Muscle layer of colon (tissue), 2 donors: ENCODE results near the gene SLC39A9.

Experiments used
- H3K27ac ChIP-seq: one replicate; pipeline ENCODE4 v1.7.0; 2013; ENCODE audit warnings: low read depth, mild to moderate bottlenecking, low read length, moderate library complexity
- H3K27me3 ChIP-seq, 2 donors: one replicate each; pipeline ENCODE4 v1.7.0; 2013; ENCODE audit warnings: low read length in 2 of 2, mild to moderate bottlenecking in 2 of 2; ENCODE audit not compliant: insufficient read depth in 2 of 2, control insufficient read depth in 1 of 2
- H3K36me3 ChIP-seq: one replicate; pipeline ENCODE4 v1.7.0; 2013; ENCODE audit warnings: mild to moderate bottlenecking, low read length; ENCODE audit not compliant: insufficient read depth
- H3K4me1 ChIP-seq: one replicate; pipeline ENCODE4 v1.7.0; 2013; ENCODE audit warnings: mild to moderate bottlenecking, low read length; ENCODE audit not compliant: insufficient read depth
- H3K4me3 ChIP-seq, 2 donors: one replicate each; pipeline ENCODE4 v1.7.0; 2013; ENCODE audit warnings: low read length in 2 of 2, low read depth in 1 of 2, mild to moderate bottlenecking in 1 of 2, moderate library complexity in 1 of 2
- H3K9ac ChIP-seq: one replicate; pipeline ENCODE4 v1.7.0; 2013; ENCODE audit warnings: low read length
- H3K9me3 ChIP-seq: one replicate; pipeline ENCODE4 v1.7.0; 2013; ENCODE audit warnings: mild to moderate bottlenecking, low read length
- donor health status: abdominal sarcoma.
- donor health status: Adenocarcinoma of cecum.

Gene SLC39A9

GRCh38 chr14:69357544-69358200 is 40.8 kb upstream of the SLC39A9 start:
- no peak overlapping the region for H3K27ac ChIP-seq

GRCh38 chr14:69358233-69358963 is 40.1 kb upstream of the SLC39A9 start:
- no peaks in the 10 kb centered on the region for H3K36me3 ChIP-seq
- H3K9me3 ChIP-seq, result no peaks in the 10 kb centered on the region
- no peak overlapping the region for H3K4me3 ChIP-seq
- H3K27me3 ChIP-seq, result no peaks in the 10 kb centered on the region
- H3K27ac ChIP-seq, result no peak overlapping the region
- H3K4me1 ChIP-seq, result peaks cover 16% of the 10 kb centered on the region
- H3K9ac ChIP-seq, result no peak overlapping the region

More at GRCh38 chr14:69357544-69358200, 40.8 kb upstream of the SLC39A9 start:
- Histone ChIP-seq H3K36me3 (no peaks in the 10 kb centered on the region), H3K4me3 (no peak overlapping the region), H3K9me3 (no peaks in the 10 kb centered on the region), H3K27me3 (no peaks in the 10 kb centered on the region), H3K9ac (no peak overlapping the region), H3K4me1 (peaks cover 16% of the 10 kb centered on the region)

DNA sequence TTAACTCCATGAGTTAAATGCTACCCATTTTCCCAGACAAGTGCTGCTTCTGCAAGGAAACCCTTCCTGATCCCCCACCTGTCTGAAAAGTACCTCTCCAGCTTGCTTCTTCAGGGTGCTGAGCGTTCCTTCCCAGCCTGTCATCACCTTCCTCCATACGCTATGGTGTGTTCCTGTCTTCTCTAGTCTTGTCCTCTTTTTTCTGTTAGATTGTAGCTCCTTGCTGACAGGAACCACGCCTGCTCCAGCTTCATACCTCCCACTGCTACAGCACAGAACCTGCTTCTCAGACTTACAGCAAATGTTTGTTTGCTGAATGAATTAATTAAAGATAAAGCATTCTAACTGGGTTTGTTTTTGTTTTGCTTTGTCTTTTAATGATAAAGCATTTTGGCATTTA is 39.5 kb upstream of the SLC39A9 start:
- Histone ChIP-seq H3K4me1 (peaks cover 16% of the 10 kb centered on the region), H3K4me3 (no peak overlapping the region), H3K27ac (no peak overlapping the region), H3K9me3 (no peaks in the 10 kb centered on the region), H3K27me3 (no peaks in the 10 kb centered on the region), H3K36me3 (no peaks in the 10 kb centered on the region), H3K9ac (no peak overlapping the region)

DNA sequence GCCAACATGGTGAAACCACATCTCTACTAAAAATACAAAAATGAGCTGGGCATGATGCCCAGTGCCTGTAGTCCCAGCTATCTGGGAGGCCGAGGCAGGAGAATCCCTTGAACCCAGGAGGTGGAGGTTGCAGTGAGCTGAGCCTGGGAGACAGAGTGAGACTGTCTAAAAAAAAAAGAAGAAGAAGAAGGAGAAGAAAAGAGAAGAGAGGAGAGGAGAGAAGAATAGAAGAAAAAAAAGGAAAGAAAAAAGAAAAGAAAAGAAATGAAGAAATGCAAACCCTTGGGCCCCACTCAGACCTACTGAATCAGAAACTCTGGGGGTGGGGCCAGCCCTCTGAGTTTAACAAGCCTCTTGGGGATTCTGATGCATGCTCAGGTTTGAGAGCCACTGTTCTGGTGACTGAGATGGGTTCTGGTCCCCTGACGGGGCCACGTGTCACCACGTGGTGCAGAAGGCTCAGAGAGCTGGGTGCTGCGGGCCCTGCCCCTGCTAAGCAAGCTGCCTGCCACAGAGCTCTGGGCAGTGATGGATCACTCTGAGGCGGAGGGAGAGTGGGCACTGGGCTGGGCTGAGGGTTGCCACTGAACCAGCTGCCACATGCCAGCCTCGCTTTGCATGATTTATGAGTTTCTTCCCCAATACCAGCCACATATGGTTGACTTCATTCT is 37.9 kb upstream of the SLC39A9 start:
- Histone ChIP-seq H3K27ac (no peak overlapping the region), H3K4me3 (no peak overlapping the region), H3K9me3 (no peaks in the 10 kb centered on the region), H3K9ac (no peak overlapping the region), H3K36me3 (no peaks in the 10 kb centered on the region), H3K27me3 (no peaks in the 10 kb centered on the region), H3K4me1 (peaks cover 8% of the 10 kb centered on the region)

DNA sequence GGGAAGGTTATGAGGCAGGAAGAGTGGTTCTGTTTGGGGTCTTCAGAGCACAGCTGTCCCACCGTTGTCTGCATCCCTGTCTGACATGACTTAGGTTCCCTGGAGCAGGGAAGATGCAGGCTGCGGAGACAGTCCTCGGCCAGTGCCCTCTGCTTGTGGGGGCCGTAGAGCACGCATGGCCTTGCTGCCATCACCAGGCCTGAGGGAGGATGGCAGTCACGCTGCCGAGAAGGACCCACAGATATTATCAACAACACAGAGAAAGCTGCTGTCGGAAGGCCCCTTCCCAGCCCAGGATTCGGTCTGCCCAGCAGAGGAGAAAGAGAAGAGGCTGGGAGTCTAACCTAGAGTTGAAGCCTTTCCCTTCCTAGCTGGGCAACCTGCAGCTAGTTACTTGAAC is 35.4 kb upstream of the SLC39A9 start:
- Histone ChIP-seq H3K27me3 (no peaks in the 10 kb centered on the region), H3K36me3 (no peaks in the 10 kb centered on the region), H3K4me3 (no peak overlapping the region), H3K9ac (no peak overlapping the region), H3K4me1 (no peaks in the 10 kb centered on the region), H3K27ac (no peak overlapping the region), H3K9me3 (no peaks in the 10 kb centered on the region)

DNA sequence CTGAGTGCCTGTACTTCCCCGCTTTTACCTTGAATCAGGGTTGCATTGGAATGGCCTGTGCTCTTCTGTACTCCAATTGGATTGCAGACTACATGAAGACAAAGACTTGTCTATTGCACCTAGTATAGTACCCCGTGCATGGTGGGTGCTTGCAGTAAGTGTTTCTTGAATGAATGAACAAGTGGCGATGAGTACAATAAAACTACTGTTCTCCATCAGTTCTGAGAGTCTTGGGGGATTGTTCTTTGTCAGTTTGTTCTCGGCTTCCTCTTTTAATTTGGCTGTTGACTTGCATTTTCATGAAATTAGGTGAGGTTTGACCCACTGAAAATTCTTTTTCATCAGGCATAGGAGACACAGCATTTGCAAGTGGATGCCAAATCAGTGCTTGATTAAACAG is 34.5 kb upstream of the SLC39A9 start:
- Histone ChIP-seq H3K27me3 (no peaks in the 10 kb centered on the region), H3K27ac (no peak overlapping the region), H3K4me3 (no peak overlapping the region), H3K36me3 (no peaks in the 10 kb centered on the region), H3K9me3 (no peaks in the 10 kb centered on the region), H3K4me1 (no peaks in the 10 kb centered on the region), H3K9ac (no peak overlapping the region)

DNA sequence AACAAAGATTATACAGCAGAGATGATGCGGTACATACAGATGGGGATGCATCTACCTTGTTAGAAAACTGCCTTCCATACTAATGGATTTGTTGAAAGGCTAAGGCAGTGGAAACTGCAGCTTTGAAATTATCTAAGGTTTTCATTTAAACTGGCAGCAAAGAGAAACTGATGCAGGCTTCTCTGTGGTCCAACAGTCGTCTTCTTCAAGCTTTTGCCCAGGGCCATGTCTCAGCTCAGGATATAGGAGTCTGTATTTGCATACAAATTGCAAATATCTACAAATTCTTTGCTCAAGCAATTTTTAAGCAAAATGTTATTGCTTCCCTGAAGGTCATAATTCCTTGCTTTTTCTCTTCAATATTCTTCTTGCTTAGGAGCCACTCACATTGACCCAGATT is 34.1 kb upstream of the SLC39A9 start:
- no peaks in the 10 kb centered on the region for H3K27me3 ChIP-seq
- H3K9me3 ChIP-seq, result no peaks in the 10 kb centered on the region
- no peaks in the 10 kb centered on the region for H3K4me1 ChIP-seq
- H3K27ac ChIP-seq, result no peak overlapping the region
- H3K4me3 ChIP-seq, result no peak overlapping the region
- no peaks in the 10 kb centered on the region for H3K36me3 ChIP-seq
- no peak overlapping the region for H3K9ac ChIP-seq

GRCh38 chr14:69366069-69366468 is 32.4 kb upstream of the SLC39A9 start:
- Histone ChIP-seq H3K4me3 (no peak overlapping the region), H3K4me1 (no peaks in the 10 kb centered on the region), H3K9ac (no peak overlapping the region), H3K9me3 (no peaks in the 10 kb centered on the region), H3K27ac (no peak overlapping the region), H3K27me3 (no peaks in the 10 kb centered on the region), H3K36me3 (no peaks in the 10 kb centered on the region)

DNA sequence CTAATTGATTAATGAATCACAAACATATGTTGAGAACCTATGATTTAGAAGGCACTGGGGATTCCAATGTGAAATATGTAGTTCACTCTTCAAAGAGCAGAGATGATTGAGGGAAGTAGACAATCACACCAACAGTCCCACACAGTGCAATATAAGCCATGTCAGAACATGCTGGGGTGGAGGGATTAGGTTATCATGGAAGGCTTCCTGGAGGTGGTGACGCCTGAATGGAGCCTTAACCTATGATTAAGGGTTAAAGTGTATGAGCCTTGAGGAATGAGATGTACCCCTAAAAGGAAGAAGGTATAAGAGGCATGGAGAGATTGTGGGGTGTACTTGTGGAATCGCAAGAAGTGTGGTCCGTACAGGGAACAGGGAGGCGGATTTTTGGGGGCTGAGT is 31.7 kb upstream of the SLC39A9 start:
- Histone ChIP-seq H3K9ac (no peak overlapping the region), H3K4me3 (no peak overlapping the region), H3K4me1 (no peaks in the 10 kb centered on the region), H3K27me3 (no peaks in the 10 kb centered on the region), H3K36me3 (no peaks in the 10 kb centered on the region), H3K9me3 (no peaks in the 10 kb centered on the region), H3K27ac (no peak overlapping the region)

DNA sequence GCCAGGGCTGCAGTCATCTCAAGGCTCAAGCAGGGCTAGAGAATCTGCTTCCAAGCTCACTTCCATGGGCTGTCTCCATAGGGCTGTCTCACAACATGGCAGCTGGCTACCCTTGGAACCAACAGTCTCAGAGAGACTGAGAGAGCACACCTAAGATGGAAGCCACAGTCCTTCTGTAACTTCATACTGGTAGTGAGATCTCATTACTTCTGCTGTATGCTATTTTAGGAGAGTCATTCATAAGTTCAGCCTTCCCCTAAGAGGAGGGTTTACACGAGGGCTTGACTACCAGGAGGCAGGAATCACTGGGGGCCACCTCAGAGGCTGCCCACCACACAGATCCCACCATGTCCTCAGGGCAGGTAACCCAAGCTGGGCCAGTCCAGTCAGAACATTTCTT is 30.1 kb upstream of the SLC39A9 start:
- Histone ChIP-seq H3K27ac (no peak overlapping the region), H3K4me3 (no peak overlapping the region), H3K4me1 (no peaks in the 10 kb centered on the region), H3K36me3 (no peaks in the 10 kb centered on the region), H3K9me3 (no peaks in the 10 kb centered on the region), H3K9ac (no peak overlapping the region), H3K27me3 (no peaks in the 10 kb centered on the region)

GRCh38 chr14:69370061-69370460 is 28.4 kb upstream of the SLC39A9 start:
- Histone ChIP-seq H3K9ac (no peak overlapping the region), H3K27me3 (no peaks in the 10 kb centered on the region), H3K9me3 (no peaks in the 10 kb centered on the region), H3K4me3 (no peak overlapping the region), H3K4me1 (no peaks in the 10 kb centered on the region), H3K27ac (no peak overlapping the region), H3K36me3 (peaks cover 5% of the 10 kb centered on the region)
